H1 (cell line): ENCODE measurements around the gene ADIPOR2. TPM values are rescaled to one million over a fixed set of nuclear protein-coding genes. Genes with fewer than 3 reads are reported as not detected.

Experiments used
- CEBPB ChIP-seq: IDR thresholded peaks from 2 replicates; pipeline ENCODE4 v1.6.1; 2012; ENCODE audit warnings: low read depth, low read length
- CTCF ChIP-seq, 3 experiments: IDR thresholded peaks; 1 replicate in 2 of 3; 2 replicates in 1 of 3; pipeline versions ENCODE4 v1.5.1 to v1.6.1; 2011; ENCODE audit warnings: low read length in 3 of 3, mild to moderate bottlenecking in 3 of 3, inconsistent platforms in 2 of 3, low read depth in 1 of 3, moderate library complexity in 1 of 3; ENCODE audit not compliant: insufficient read depth in 1 of 3; ENCODE audit errors: control extremely low read depth in 1 of 3
- HDAC2 ChIP-seq, 2 experiments: fragments of 300-600 bp in 1 of 2; sonication (generic) in 1 of 2; IDR thresholded peaks; 2 replicates each; pipeline ENCODE4 v1.6.1; 2011 to 2012; ENCODE audit warnings: low read depth in 2 of 2, low read length in 2 of 2, mild to moderate bottlenecking in 2 of 2, moderate library complexity in 2 of 2, borderline replicate concordance in 1 of 2, inconsistent platforms in 1 of 2
- KDM5A ChIP-seq: fragments of 200-600 bp; IDR thresholded peaks from 2 replicates; pipeline ENCODE4 v1.7.1; 2012; ENCODE audit warnings: mild to moderate bottlenecking, low read length, inconsistent platforms, mixed read lengths
- PHF8 ChIP-seq: fragments of 200-600 bp; sonication (generic); conservative IDR thresholded peaks from 2 replicates; pipeline ENCODE4 v1.7.1; 2012; ENCODE audit warnings: low read depth, mild to moderate bottlenecking, inconsistent platforms, low read length, moderate library complexity
- POLR2AphosphoS5 ChIP-seq: IDR thresholded peaks from 2 replicates; pipeline ENCODE4 v1.6.1; 2011; ENCODE audit warnings: low read depth, low read length
- RAD21 ChIP-seq, 2 experiments: IDR thresholded peaks in 1 of 2; conservative IDR thresholded peaks in 1 of 2; 2 replicates each; pipeline ENCODE4 v1.6.1; 2011; ENCODE audit warnings: low read depth in 2 of 2, low read length in 2 of 2, improper control_type of control experiment in 1 of 2, inconsistent platforms in 1 of 2, mild to moderate bottlenecking in 1 of 2, moderate library complexity in 1 of 2
- RFX5 ChIP-seq: IDR thresholded peaks from 2 replicates; pipeline ENCODE4 v1.6.1; 2011; ENCODE audit warnings: low read depth, low read length, improper control_type of control experiment, borderline replicate concordance
- SP4 ChIP-seq: IDR thresholded peaks from 2 replicates; pipeline ENCODE4 v1.6.1; 2012; ENCODE audit warnings: low read length, inconsistent platforms
- polyA plus RNA-seq, 7 experiments: library from polyadenylated mRNA; depleted of rRNA in 3 of 7; stranded (reverse) in 5 of 7; unstranded in 2 of 7; fragments of >200 nt in 5 of 7; fragments of 200-250 nt in 2 of 7; gene quantifications; 1 replicate in 5 of 7; 2 replicates in 1 of 7; 4 replicates in 1 of 7; pipeline versions ENCODE4 v1.2.1 to v1.2.3, GENCODE V29; 2011 to 2013; ENCODE audit warnings: missing spikeins in 2 of 7, mixed read lengths in 2 of 7
- total RNA-seq: library from RNA; stranded (reverse); fragmentation: NEBNext Ultra II Directional; extraction: Animal tissue kit (Norgen Biotek cat#: 25700); gene quantifications from 2 replicates; pipeline ENCODE4 v1.2.1, GENCODE V29; 2021

ADIPOR2 gene
- total and polyA plus RNA-seq, 2 of the 8 experiments (the other 6 are each of a cell fraction or from before 2014, with no cell fraction given) = 17.5 to 50.8 TPM

GRCh38 chr12:1835211-1836131, 144.6 kb downstream of the ADIPOR2 start (continued):
- TF ChIP-seq CTCF (IDR thresholded peaks at IDR 0.05; ENCODE audit: control extremely low read depth in 1 of 3, insufficient read depth in 1 of 3, low read depth in 1 of 3, low read length in 3 of 3) = no peak
- no peak for TF ChIP-seq KDM5A
- TF ChIP-seq PHF8 = no peak
- no peak for TF ChIP-seq RFX5
- no peak for TF ChIP-seq SP4
- no peak for TF ChIP-seq RAD21 (IDR thresholded peaks at IDR 0.05 in 1 of 2, conservative IDR thresholded peaks at IDR 0.05 in 1 of 2; ENCODE audit: low read depth in 2 of 2, low read length in 2 of 2)
- TF ChIP-seq HDAC2 (IDR thresholded peaks at IDR 0.05; ENCODE audit: borderline replicate concordance in 1 of 2, low read depth in 2 of 2, low read length in 2 of 2) = no peak
- TF ChIP-seq CEBPB = no peak
- TF ChIP-seq POLR2AphosphoS5 = no peak
